ENCODE data around the gene TMUB2. TPM values are rescaled to one million over a fixed set of nuclear protein-coding genes. Genes with fewer than 3 reads are reported as not detected.

The TMUB2 gene
- total and polyA plus RNA-seq, 2 of the 13 experiments (the other 11 are each of a cell fraction or from before 2014, with no cell fraction given), result 26.9 to 50.8 TPM

GRCh38 chr17:44222112-44222869 lies 35.5 kb downstream of the TMUB2 start (continued):
- no peak for TF ChIP-seq ZUFSP (CRISPR knock-in tag; IDR thresholded peaks at IDR 0.05; ENCODE audit: borderline replicate concordance)
- no peak for TF ChIP-seq ZNF7 (CRISPR knock-in tag; IDR thresholded peaks at IDR 0.05)
- TF ChIP-seq POLR2G (IDR thresholded peaks at IDR 0.05; ENCODE audit: low read depth, low read length), result peak; percentile 44
- TF ChIP-seq ZNF142 (CRISPR knock-in tag; IDR thresholded peaks at IDR 0.05), result peak; percentile 90
- no peak for TF ChIP-seq U2AF2 (IDR thresholded peaks at IDR 0.05; ENCODE audit: low read depth, low read length)
- no peak for TF ChIP-seq CC2D1A (CRISPR knock-in tag; IDR thresholded peaks at IDR 0.05)
- TF ChIP-seq ISL2 (CRISPR knock-in tag; IDR thresholded peaks at IDR 0.05), result peak; percentile 61; the same call in 1 of the 2 replicates
- no peak for TF ChIP-seq PAXIP1 (CRISPR knock-in tag; conservative IDR thresholded peaks at IDR 0.05)
- TF ChIP-seq MNT (IDR thresholded peaks at IDR 0.05), result no peak
- 0 out of 2 replicates have a peak, but pooled peaks have one; percentile 59 for TF ChIP-seq ZNF333 (CRISPR knock-in tag; IDR thresholded peaks at IDR 0.05; ENCODE audit: borderline replicate concordance)
- TF ChIP-seq PAX8 (CRISPR knock-in tag; IDR thresholded peaks at IDR 0.05; ENCODE audit: borderline replicate concordance), result no peak
- no peak for TF ChIP-seq BCLAF1 (IDR thresholded peaks at IDR 0.05)

Measured in HepG2 (cell line).